GM10266 (cell line): Measurements from ENCODE around the gene RPL18.

Source experiments
- DNase-seq: peaks from one replicate; pipeline ENCODE4 v3.0.0; 2012; ENCODE audit errors: extremely low spot score
- TF ChIP-seq, protein P1 (sequence below): IDR thresholded peaks from 2 replicates; pipeline ENCODE4 v1.5.1; 2012; ENCODE audit warnings: mild to moderate bottlenecking, low read depth; ENCODE audit not compliant: control insufficient read depth, insufficient read depth; ENCODE audit errors: missing control alignments

The RPL18 gene

GRCh38 chr19:48606463-48607358 lies 12.3 kb downstream of the RPL18 start, which contains the start of gene SPACA4:
TSS of gene SPACA4 (plus strand) at chr19:48606742. CDS start at chr19:48606979, 237 bp downstream.
- TF ChIP-seq, protein P1, sequence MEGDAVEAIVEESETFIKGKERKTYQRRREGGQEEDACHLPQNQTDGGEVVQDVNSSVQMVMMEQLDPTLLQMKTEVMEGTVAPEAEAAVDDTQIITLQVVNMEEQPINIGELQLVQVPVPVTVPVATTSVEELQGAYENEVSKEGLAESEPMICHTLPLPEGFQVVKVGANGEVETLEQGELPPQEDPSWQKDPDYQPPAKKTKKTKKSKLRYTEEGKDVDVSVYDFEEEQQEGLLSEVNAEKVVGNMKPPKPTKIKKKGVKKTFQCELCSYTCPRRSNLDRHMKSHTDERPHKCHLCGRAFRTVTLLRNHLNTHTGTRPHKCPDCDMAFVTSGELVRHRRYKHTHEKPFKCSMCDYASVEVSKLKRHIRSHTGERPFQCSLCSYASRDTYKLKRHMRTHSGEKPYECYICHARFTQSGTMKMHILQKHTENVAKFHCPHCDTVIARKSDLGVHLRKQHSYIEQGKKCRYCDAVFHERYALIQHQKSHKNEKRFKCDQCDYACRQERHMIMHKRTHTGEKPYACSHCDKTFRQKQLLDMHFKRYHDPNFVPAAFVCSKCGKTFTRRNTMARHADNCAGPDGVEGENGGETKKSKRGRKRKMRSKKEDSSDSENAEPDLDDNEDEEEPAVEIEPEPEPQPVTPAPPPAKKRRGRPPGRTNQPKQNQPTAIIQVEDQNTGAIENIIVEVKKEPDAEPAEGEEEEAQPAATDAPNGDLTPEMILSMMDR: no peak
- DNase-seq: no peak

- DNase-seq: no peak
Measured at GRCh38 chr19:48603850-48604249, 15.1 kb downstream of the RPL18 start.

GRCh38 chr19:48603449-48603848 lies 15.5 kb downstream of the RPL18 start:
- TF ChIP-seq, protein P1: no peak
- no peak for DNase-seq

More at GRCh38 chr19:48603850-48604249, 15.1 kb downstream of the RPL18 start:
- TF ChIP-seq, protein P1: no peak

- DNase-seq: no peak
- TF ChIP-seq, protein P1: no peak
Measured at GRCh38 chr19:48603001-48603400, 16.0 kb downstream of the RPL18 start.

DNA sequence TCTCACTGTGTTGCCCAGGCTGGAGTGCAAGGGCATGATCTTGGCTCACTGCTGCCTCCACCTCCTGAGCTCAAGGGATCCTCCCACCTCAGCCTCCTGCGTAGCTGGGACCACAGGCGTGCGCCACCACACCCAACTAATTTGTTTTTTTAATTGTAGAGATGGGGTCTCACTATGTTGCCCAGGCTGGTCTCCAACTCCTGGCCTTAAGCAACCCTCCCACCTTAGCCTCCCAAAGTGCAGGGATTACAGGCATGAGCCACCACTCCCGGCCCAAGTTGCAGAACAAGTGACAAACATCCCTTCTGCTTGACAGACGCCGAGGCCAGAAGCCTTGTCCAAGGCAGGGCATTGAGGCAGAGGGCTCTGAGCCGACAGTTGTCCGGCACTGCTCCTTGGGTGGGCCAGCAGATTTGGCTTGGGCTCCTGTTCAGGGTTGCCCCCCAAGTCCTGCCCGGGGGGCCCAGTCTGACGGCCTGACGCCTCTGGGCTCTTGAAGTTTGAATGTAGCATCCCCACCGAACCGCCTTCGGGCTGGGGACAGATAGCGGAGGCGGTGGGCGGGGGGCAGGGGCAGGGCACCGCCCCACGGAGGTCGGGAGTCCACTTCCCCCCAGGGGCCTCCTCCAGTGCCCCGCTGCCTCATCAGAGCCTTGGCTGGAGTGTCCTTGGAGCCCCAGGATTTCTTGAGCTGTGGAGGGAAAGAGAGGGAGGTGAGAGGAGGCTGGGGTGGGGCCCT lies 18.1 kb downstream of the RPL18 start:
- TF ChIP-seq, protein P1: no peak
- no peak for DNase-seq

- TF ChIP-seq, protein P1: no peak
- no peak for DNase-seq
Measured at GRCh38 chr19:48598996-48599700, 19.8 kb downstream of the RPL18 start.
